Stimulated activated CD8-positive, alpha-beta memory T cell treated with anti-CD3 and anti-CD28 coated beads, Interleukin-2, amount 100 ng/mL, for 1 hour (primary cell): Measurements from ENCODE around the gene PLEKHA1.

ENCODE experiments used
- DNase-seq, 2 donors: peaks; one replicate each; pipeline ENCODE4 v3.0.0-alpha.2; 2020; ENCODE audit warnings: low read depth in 2 of 2

PLEKHA1 gene

GRCh38 chr10:122374237-122374858 lies at the start of gene PLEKHA1:
Gene PLEKHA1 (plus strand): TSS chr10:122374708. CDS start chr10:122393201, 18,493 bp downstream.
- DNase-seq, result peak; percentile 86 to 88

- no peak for DNase-seq
These were observed 49.3 kb upstream of the PLEKHA1 start for GRCh38 chr10:122325235-122325634.

GRCh38 chr10:122326385-122326784 lies 48.1 kb upstream of the PLEKHA1 start:
- no peak for DNase-seq

GRCh38 chr10:122326806-122327205 lies 47.7 kb upstream of the PLEKHA1 start:
- DNase-seq, result no peak

GRCh38 chr10:122327237-122328206 lies 47.0 kb upstream of the PLEKHA1 start:
- DNase-seq, result no peak

GRCh38 chr10:122328676-122329075 lies 45.8 kb upstream of the PLEKHA1 start:
- DNase-seq, result no peak

- no peak for DNase-seq
These were observed 45.1 kb upstream of the PLEKHA1 start for GRCh38 chr10:122329416-122329815.

- no peak for DNase-seq
These were observed 43.4 kb upstream of the PLEKHA1 start for GRCh38 chr10:122331100-122331499.

- no peak for DNase-seq
These were observed 42.7 kb upstream of the PLEKHA1 start for GRCh38 chr10:122331615-122332446.

GRCh38 chr10:122333037-122333436 lies 41.5 kb upstream of the PLEKHA1 start:
- no peak for DNase-seq

- no peak for DNase-seq
These were observed 38.2 kb upstream of the PLEKHA1 start for GRCh38 chr10:122336332-122336731.

GRCh38 chr10:122336961-122337360 lies 37.5 kb upstream of the PLEKHA1 start:
- no peak for DNase-seq

- no peak for DNase-seq
These were observed 35.7 kb upstream of the PLEKHA1 start for GRCh38 chr10:122338609-122339441.

- DNase-seq, result no peak
These were observed 33.2 kb upstream of the PLEKHA1 start for GRCh38 chr10:122341141-122341810.

- peak; percentile 26 to 40 for DNase-seq
These were observed 32.0 kb upstream of the PLEKHA1 start for GRCh38 chr10:122342293-122343134.

GRCh38 chr10:122343135-122343800 lies 31.2 kb upstream of the PLEKHA1 start:
- DNase-seq, result no peak

GRCh38 chr10:122343936-122344335 lies 30.6 kb upstream of the PLEKHA1 start:
- DNase-seq, result no peak

- no peak for DNase-seq
These were observed 29.7 kb upstream of the PLEKHA1 start for GRCh38 chr10:122344741-122345258.
